NCI-H226 (cell line): ENCODE data around the gene SERPINB4.

Experiments
- DNase-seq: peaks from one replicate; pipeline ENCODE4 v3.0.0-alpha.2; 2015

Gene SERPINB4

DNA sequence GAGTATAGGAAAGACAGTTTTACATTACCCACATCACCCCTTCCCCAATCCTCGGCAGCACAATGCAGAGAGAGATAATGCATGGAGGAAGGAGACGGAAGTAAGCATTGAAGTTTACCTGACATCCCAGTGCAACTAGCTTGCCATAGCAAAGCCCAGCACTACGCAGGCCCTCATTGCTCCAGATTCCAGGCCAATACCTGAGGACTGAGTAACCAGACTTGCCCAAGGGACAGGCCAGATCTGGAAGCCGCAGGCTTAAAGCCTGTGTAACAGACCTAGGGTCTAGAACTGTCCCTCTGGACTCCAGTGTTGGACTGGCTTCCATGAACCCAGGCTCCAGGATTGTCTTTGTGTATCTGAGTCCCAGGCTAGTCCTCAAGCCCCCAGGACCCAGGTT, 17.6 kb downstream of the SERPINB4 start:
- DNase-seq, result no peak

DNA sequence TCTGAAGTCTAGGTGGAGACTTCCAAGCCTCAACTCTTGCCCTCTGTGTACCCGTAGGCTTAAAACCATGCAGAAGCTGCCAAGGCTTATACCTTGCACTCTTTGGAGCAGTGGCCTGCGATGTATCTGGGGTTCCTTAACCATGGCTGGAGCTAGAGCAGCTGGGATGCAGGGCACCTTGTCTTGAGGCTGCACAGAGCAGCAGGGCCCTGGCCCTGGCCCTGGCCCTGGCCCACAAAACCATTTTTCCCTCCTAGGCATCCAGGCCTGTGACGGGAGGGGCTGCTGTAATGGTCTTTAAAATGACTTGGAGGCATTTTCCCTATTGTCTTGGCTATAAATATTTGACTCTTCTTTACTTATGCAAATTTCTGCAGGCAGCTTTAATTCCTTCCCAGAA, 19.2 kb downstream of the SERPINB4 start:
- DNase-seq, result no peak

GRCh38 chr18:63619661-63620060, 24.4 kb downstream of the SERPINB4 start:
- DNase-seq, result no peak

GRCh38 chr18:63617915-63618234, 26.2 kb downstream of the SERPINB4 start:
- no peak for DNase-seq

GRCh38 chr18:63617049-63617914, 26.8 kb downstream of the SERPINB4 start:
- DNase-seq, result no peak

DNA sequence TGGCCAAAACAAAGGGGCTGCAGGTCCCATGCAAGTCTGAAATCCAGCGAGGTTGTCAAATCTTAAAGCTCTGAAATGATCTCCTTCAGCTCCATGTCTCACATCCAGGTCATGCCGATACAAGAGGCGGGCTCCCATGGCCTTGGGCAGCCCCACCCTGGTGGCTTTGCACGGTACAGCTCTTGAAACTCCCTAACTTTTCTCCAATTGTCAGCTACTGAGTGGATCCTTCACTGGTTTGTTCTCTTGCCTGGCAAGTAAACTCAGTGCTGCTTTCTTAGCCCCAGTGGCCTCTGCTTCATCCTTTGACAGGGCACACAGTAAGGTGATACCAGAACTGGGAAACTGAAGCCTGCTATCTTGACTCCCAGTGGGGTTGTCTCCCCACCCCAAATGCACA, 30.6 kb downstream of the SERPINB4 start:
- no peak for DNase-seq

DNA sequence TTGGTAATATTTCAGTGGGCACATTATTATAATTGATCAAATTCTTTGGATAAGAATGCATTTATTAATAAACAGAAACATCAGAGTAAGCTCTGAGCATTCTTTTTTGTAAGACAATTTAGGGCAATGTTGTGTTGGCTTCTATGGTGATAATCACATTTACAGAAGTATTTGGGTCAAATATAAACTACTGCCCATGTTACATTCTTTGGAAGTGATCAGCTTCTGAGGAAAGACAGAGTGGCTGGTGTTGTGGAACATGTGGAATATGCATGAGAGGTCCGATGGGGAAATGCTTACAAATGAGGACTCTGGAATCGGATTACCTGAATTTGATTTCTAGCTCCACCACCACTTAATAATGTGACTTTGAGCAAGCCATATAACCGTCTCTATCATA, 37.5 kb downstream of the SERPINB4 start:
- no peak for DNase-seq

GRCh38 chr18:63604791-63605567, 39.1 kb downstream of the SERPINB4 start:
- peak; percentile 26 for DNase-seq

GRCh38 chr18:63603772-63604171, 40.3 kb downstream of the SERPINB4 start:
- peak; percentile 39 for DNase-seq

GRCh38 chr18:63603355-63603754, 40.7 kb downstream of the SERPINB4 start:
- no peak for DNase-seq

GRCh38 chr18:63596964-63597363, 47.1 kb downstream of the SERPINB4 start:
- DNase-seq, result no peak

GRCh38 chr18:63592471-63592870, 51.6 kb downstream of the SERPINB4 start:
- DNase-seq, result no peak

GRCh38 chr18:63591725-63592124, 52.3 kb downstream of the SERPINB4 start:
- DNase-seq, result peak; percentile 21

DNA sequence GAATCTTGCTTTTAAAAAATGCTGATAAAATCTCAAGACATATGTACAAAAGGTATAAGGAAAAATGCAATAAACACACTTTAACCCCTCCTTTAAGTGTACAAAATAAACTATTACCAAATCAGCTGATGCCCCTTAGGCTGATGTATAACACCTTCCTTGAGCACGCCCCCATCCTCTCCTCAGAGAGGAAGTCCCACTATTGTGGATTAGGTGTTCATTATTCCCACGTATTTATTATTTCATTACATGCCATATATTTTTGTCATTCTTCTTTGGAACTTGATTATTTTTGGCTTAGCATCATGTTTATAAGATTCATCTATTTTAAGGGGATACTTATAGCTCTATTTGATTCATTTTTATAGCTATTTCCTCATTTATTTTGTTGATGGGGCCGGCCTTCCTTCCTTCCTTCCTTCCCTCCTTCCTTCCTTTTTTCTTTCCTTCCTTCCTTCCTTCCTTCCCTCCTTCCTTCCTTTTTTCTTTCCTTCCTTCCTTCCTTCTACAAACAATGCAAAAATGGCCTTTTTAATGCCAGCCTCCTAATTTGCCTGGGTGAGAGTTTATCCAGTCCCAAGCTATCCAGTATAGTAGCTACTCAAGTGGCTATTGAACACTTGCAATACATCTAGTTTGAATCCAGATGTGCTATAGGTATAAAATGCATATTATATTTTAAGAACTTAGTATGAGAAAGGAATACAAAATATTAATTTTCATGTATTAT, 52.9 kb downstream of the SERPINB4 start:
- no peak for DNase-seq

- DNase-seq, result no peak
These were observed 53.7 kb downstream of the SERPINB4 start for GRCh38 chr18:63590373-63590772.

DNA sequence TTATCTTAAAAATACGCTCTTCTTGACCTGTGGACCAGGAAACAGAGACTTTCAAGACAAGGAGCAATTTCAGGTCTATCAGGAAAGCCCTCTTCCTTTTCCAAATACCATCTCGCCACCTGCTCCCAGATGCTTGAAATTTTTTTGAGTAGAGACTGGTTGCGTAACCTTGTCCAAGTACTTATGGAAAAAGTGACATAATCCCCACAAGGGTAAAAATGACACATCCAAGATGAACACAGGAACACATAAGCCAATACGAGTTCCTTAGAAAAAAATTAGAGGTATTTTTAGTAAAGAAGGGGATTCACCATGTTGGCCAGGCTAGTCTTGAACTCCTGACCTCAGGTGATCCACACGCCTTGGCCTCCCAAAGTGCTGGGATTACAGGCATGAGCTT, 55.1 kb downstream of the SERPINB4 start:
- DNase-seq, result no peak
